Neural cell (in vitro differentiated cells): ENCODE measurements around the gene CLDN8. TPM values are rescaled to one million over a fixed set of nuclear protein-coding genes. Genes with fewer than 3 reads are reported as not detected.

Experiments used
- H2AFZ ChIP-seq: fragments of 200-600, 300-800 bp; sonication (generic), shearing (Covaris generic); 2 replicates; pipeline ENCODE4 v1.6.0; 2014; ENCODE audit warnings: low read depth, mild to moderate bottlenecking, antibody characterized with exemption, low read length, moderate library complexity
- H3F3A ChIP-seq: fragments of 200-600 bp; shearing (Covaris generic); 2 replicates; pipeline ENCODE4 v1.6.1; 2016; ENCODE audit warnings: mild to moderate bottlenecking, moderate library complexity, mixed read lengths, antibody characterized with exemption, low read length; ENCODE audit not compliant: insufficient read depth, poor library complexity, severe bottlenecking
- H3K27ac ChIP-seq: fragments of 200-600, 300-800 bp; sonication (generic), shearing (Covaris generic); 2 replicates; pipeline ENCODE4 v1.5.1; 2014; ENCODE audit warnings: mild to moderate bottlenecking, low read length, moderate library complexity
- H3K27me3 ChIP-seq: fragments of 300-800, 200-600 bp; sonication (generic), shearing (Covaris generic); 2 replicates; pipeline ENCODE4 v1.6.0; 2014; ENCODE audit warnings: mild to moderate bottlenecking, low read depth, low read length, moderate library complexity; ENCODE audit not compliant: insufficient read depth
- H3K36me3 ChIP-seq: fragments of 300-800, 200-600 bp; sonication (generic), shearing (Covaris generic); 2 replicates; pipeline ENCODE4 v1.5.1; 2014; ENCODE audit warnings: mild to moderate bottlenecking, antibody characterized with exemption, low read length, moderate library complexity; ENCODE audit not compliant: insufficient read depth
- H3K4me2 ChIP-seq: fragments of 300-800, 200-600 bp; sonication (generic), shearing (Covaris generic); 2 replicates; pipeline ENCODE4 v1.6.0; 2014; ENCODE audit warnings: mild to moderate bottlenecking, low read length
- H3K4me3 ChIP-seq: fragments of 300-800, 200-600 bp; sonication (generic), shearing (Covaris generic); 2 replicates; pipeline ENCODE4 v1.5.1; 2014; ENCODE audit warnings: mild to moderate bottlenecking, low read length, moderate library complexity
- H3K79me2 ChIP-seq: fragments of 200-600 bp; shearing (Covaris generic); replicated peaks from 2 replicates; pipeline ENCODE4 v1.6.0; 2014; ENCODE audit warnings: mild to moderate bottlenecking, low read length, moderate library complexity; ENCODE audit not compliant: insufficient read depth
- H3K9ac ChIP-seq: fragments of 300-800, 200-600 bp; sonication (generic), shearing (Covaris generic); 2 replicates; pipeline ENCODE4 v1.6.1; 2016; ENCODE audit warnings: mild to moderate bottlenecking, low read length, mixed read lengths
- H3K9me2 ChIP-seq: fragments of 200-600 bp; shearing (Covaris generic); 2 replicates; pipeline ENCODE4 v1.6.1; 2016; ENCODE audit warnings: mild to moderate bottlenecking, low read length, mixed read lengths; ENCODE audit not compliant: insufficient read depth
- H3K9me3 ChIP-seq: fragments of 200-600, 300-800 bp; sonication (generic), shearing (Covaris generic); 2 replicates; pipeline ENCODE4 v1.6.1; 2016; ENCODE audit warnings: mild to moderate bottlenecking, mixed run types, low read length, moderate library complexity, mixed read lengths
- H4K20me1 ChIP-seq: fragments of 200-600 bp; shearing (Covaris generic); 2 replicates; pipeline ENCODE4 v1.6.1; 2016; ENCODE audit warnings: mild to moderate bottlenecking, mixed run types; ENCODE audit not compliant: insufficient read depth
- CTCF ChIP-seq: fragments of 450-650 bp; IDR thresholded peaks from 2 replicates; pipeline ENCODE4 v1.5.1; 2014; ENCODE audit warnings: antibody characterized with exemption, mild to moderate bottlenecking, moderate library complexity; ENCODE audit not compliant: poor library complexity, severe bottlenecking
- EP300 ChIP-seq: fragments of 450-650 bp; conservative IDR thresholded peaks from 2 replicates; pipeline ENCODE4 v1.6.1; 2014; ENCODE audit warnings: antibody characterized with exemption, mild to moderate bottlenecking, moderate library complexity; ENCODE audit not compliant: poor library complexity, severe bottlenecking
- EZH2 ChIP-seq: fragments of 200-600, 300-800 bp; shearing (Covaris generic), sonication (generic); IDR thresholded peaks from 2 replicates; pipeline ENCODE4 v1.6.1; 2014; ENCODE audit warnings: antibody characterized with exemption, low read length, borderline replicate concordance, mild to moderate bottlenecking; ENCODE audit not compliant: insufficient read depth, poor library complexity, severe bottlenecking
- MXI1 ChIP-seq: fragments of 450-650 bp; conservative IDR thresholded peaks from 2 replicates; pipeline ENCODE4 v1.6.1; 2014; ENCODE audit warnings: antibody characterized with exemption, mild to moderate bottlenecking; ENCODE audit not compliant: poor library complexity, severe bottlenecking
- POLR2AphosphoS5 ChIP-seq: IDR thresholded peaks from 2 replicates; pipeline ENCODE4 v1.6.1; 2012
- RAD21 ChIP-seq: fragments of 450-650 bp; conservative IDR thresholded peaks from 2 replicates; pipeline ENCODE4 v1.6.1; 2014; ENCODE audit warnings: antibody characterized with exemption, mild to moderate bottlenecking, moderate library complexity
- REST ChIP-seq: IDR thresholded peaks from 2 replicates; pipeline ENCODE4 v1.6.1; 2012; ENCODE audit warnings: borderline replicate concordance
- SMC3 ChIP-seq: fragments of 450-650 bp; conservative IDR thresholded peaks from 2 replicates; pipeline ENCODE4 v1.6.1; 2014; ENCODE audit warnings: antibody characterized with exemption, mild to moderate bottlenecking, moderate library complexity; ENCODE audit not compliant: poor library complexity
- TAF1 ChIP-seq: IDR thresholded peaks from 2 replicates; pipeline ENCODE4 v1.6.1; 2012; ENCODE audit warnings: low read depth
- polyA plus RNA-seq: library from polyadenylated mRNA; depleted of rRNA; stranded (reverse); fragments of >200 nt; gene quantifications from 2 replicates; pipeline ENCODE4 v1.2.3, GENCODE V29; 2014

The CLDN8 gene
- polyA plus RNA-seq, 1 donor from 2014 or later, result not detected

- Histone ChIP-seq H3K4me3 (no peak overlapping the region), H3F3A (no peaks in the 10 kb centered on the region), H3K9me3 (no peaks in the 10 kb centered on the region), H3K9ac (no peak overlapping the region), H4K20me1 (no peaks in the 10 kb centered on the region), H3K4me2 (no peak overlapping the region), H3K79me2 (no peaks in the 10 kb centered on the region), H3K27ac (no peak overlapping the region), H3K36me3 (no peaks in the 10 kb centered on the region), H3K27me3 (no peaks in the 10 kb centered on the region), H2AFZ (no peak overlapping the region), H3K9me2 (no peaks in the 10 kb centered on the region)
- TF ChIP-seq MXI1 (no peak), SMC3 (no peak), EP300 (no peak), REST (no peak), CTCF (no peak), EZH2 (no peak), RAD21 (no peak), POLR2AphosphoS5 (no peak), TAF1 (no peak)
These were observed 6.8 kb upstream of the CLDN8 start for GRCh38 chr21:30222724-30223123.

- H3K4me3 ChIP-seq, result no peak overlapping the region
- no peaks in the 10 kb centered on the region for H3K79me2 ChIP-seq
- H3K4me2 ChIP-seq, result no peak overlapping the region
- H3K27me3 ChIP-seq, result no peaks in the 10 kb centered on the region
- H4K20me1 ChIP-seq, result no peaks in the 10 kb centered on the region
- H3K27ac ChIP-seq, result no peak overlapping the region
- H3F3A ChIP-seq, result no peaks in the 10 kb centered on the region
- H3K9ac ChIP-seq, result no peak overlapping the region
- no peak overlapping the region for H2AFZ ChIP-seq
- H3K9me3 ChIP-seq, result no peaks in the 10 kb centered on the region
- H3K36me3 ChIP-seq, result no peaks in the 10 kb centered on the region
- TF ChIP-seq EP300, result no peak
- TF ChIP-seq POLR2AphosphoS5, result no peak
- no peak for TF ChIP-seq EZH2
- no peak for TF ChIP-seq TAF1
- TF ChIP-seq REST, result no peak
- TF ChIP-seq RAD21, result no peak
- TF ChIP-seq SMC3, result no peak
- no peak for TF ChIP-seq MXI1
- TF ChIP-seq CTCF, result no peak
- H3K9me2 ChIP-seq, result no peaks in the 10 kb centered on the region
These were observed 4.8 kb downstream of the CLDN8 start for GRCh38 chr21:30211071-30211470.
